Activated CD8-positive, alpha-beta memory T cell treated with anti-CD3 and anti-CD28 coated beads, Interleukin-2, amount 50 U/mL, for 1 hour (primary cell): ENCODE data around the gene RASGRF2.

ENCODE experiments used
- DNase-seq: peaks from one replicate; pipeline ENCODE4 v3.0.0-alpha.2; 2020; ENCODE audit errors: extremely low read depth

The RASGRF2 gene

DNA sequence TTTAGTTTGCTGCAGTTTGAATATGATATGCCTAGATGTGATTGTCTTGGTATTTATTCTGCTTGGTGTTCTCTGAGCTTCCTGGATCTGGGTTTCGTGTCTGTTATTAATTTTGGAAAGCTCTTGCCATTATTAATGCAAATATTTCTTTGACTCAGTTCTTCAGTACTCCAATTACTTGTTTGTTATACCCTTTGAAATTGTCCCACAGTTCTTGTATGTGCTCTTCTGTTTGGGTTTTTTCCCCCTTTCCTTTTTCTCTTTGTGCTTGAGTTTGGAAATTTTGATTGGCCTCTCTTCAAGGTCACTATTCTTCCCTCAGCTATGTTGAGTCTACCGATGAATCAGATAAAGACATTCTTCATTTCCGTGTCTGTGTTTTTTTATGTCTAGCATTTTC, 176.4 kb downstream of the RASGRF2 start:
- no peak for DNase-seq

GRCh38 chr5:81137833-81138232, 177.7 kb downstream of the RASGRF2 start:
- DNase-seq: no peak

DNA sequence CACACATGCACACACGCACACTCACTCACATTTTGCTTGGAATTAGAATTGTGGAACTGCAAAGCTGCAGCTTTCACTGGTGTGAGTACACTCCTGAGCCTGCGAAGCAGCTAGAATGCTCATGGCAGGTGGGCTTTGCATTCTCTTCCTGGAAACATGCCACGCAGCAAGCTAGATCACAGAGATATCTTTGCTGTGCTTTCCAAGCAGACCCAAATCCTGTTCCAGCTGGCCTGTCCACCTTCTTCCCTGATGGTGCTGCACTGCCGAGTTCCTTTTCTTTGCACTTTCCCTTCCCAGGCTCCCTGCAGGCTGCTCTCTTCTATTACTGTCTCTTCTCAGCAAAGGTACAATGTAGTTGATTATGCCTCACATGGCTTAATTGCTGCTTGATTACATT, 180.3 kb downstream of the RASGRF2 start:
- DNase-seq: no peak

DNA sequence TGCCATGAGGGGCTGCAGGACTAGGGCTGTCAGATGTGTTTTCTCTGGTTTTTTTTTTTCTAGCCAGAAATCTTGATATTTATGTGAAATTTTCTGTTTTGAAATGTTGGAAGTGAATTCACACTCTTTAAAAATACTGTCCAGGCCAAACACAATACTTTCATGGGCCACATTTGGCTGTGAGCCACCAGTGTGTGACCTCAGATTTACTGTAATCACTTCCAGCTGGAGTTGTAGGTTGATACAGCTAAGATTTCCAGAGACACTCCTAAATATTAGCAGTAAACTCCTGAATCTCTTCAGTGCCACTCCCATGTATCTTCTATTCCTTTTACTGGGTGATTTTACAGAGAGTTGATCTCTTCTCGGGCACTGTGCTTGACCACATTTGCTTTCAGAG, 180.8 kb downstream of the RASGRF2 start:
- no peak for DNase-seq

DNA sequence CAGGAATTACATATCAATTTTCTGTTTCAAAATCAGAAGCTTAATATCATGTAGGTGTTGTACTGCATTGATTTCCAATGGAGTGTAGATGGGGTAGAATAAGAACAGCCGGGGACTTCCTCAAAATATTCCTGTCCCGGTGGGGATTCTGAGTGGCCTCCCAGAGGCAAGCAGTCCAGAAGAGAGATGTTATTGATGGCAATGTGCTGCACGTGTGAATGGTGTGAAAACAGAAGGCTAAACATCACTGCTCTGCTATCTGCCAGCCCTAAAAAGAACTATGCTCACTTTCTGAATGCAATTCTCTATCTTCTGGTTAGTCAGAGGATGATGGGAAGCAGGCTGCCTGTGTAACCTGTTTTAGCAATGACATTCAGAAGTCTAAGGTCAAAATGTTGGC, 181.9 kb downstream of the RASGRF2 start:
- DNase-seq: no peak

DNA sequence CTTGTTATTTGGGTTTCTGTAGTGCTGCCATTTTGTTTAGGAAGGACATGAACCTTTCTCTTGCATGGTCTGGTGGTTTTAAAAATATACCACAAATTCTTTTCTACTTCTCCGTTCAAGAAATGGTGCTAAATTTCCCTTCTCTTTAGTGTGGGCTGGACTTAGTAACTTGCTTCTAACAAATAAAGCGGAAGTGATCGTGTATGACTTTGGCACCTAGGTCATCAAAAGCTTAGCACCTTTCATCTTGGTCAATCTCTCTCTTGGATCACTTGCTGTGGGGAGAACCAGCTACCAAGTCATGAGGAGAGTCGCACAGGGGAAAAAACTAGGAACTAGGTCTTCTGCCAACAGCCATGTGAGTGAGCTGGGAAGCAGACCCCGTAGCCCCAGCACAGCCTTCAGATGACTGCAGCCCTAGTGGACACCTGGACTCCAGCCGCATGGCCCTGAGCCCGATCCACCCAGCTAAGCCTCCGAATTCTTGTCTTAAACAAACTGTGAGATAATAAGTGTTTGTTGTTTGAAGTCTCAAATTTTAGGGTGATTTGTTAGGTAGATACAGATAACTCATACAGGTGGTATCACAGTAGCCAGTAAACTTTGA, 185.3 kb downstream of the RASGRF2 start:
- no peak for DNase-seq

GRCh38 chr5:81146031-81146430, 185.9 kb downstream of the RASGRF2 start:
- DNase-seq: no peak

- no peak for DNase-seq
These were observed 187.1 kb downstream of the RASGRF2 start for GRCh38 chr5:81147011-81147885.

DNA sequence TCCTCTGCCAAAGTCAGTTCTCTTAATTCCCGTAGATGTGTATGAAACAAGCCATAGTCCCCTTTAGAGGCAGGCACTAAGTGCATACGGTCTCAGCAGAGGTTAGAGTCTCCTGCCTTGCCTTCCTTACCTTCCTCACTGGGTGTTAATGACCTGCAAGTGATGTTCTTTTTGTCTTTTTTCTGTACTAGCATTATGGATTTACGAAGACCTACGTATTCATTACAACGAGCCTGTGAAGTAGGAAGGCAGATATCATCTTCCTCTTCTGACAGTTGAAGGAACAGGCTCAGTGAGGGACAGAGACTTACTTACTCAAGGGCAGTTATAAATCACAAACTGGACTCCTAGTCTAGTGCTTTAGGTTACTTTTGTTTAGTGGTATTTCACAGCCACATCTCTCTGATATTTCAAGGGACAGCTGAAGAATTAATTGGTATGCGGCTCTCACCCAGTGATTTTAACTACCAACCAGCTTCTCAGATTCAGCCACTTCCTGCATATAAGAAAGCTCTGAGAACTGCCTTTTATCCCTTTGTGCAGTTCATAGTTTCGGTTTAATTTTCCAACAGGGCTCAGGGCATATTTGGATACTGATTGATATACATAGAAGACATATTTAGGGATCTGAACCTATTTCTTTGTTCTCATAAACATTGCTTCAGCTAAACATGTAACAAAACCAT, 187.9 kb downstream of the RASGRF2 start:
- DNase-seq: no peak

- DNase-seq: no peak
These were observed 191.4 kb downstream of the RASGRF2 start for GRCh38 chr5:81151546-81151945.

DNA sequence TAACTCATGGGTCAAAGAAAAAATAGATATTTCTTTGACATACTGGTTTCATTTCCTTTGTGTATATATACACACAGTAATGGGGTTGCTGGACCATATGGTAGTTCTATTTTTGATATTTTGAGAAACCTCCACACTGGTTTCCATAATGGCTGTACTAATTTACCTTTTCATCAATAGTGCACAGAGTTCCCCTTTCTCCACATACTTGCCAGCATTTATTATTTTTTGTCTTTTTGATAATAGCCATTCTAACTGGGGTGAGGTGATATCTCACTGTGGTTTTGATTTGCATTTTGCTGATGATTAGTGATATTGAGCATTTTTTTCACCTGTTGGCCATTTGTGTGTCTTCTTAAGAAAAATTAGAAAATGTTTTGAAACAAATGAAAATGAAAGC, 194.6 kb downstream of the RASGRF2 start:
- DNase-seq: no peak

DNA sequence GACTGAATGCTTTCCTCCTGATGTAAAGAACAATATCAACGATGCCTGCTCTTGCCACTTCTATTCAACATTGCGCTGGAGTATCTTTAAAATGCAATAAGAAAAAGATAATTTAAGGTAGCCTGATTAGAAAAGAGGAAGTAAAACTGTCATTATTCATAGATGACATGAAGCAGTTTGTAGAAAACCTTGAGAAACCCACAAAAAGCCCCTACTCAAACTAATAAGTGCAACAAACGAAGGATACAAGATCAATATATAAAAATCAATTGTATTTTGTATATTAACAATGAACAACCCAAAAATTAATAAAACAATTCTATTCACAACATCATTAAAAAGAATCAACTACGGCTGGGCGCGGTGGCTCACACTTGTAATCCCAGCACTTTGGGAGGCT, 196.6 kb downstream of the RASGRF2 start:
- no peak for DNase-seq

DNA sequence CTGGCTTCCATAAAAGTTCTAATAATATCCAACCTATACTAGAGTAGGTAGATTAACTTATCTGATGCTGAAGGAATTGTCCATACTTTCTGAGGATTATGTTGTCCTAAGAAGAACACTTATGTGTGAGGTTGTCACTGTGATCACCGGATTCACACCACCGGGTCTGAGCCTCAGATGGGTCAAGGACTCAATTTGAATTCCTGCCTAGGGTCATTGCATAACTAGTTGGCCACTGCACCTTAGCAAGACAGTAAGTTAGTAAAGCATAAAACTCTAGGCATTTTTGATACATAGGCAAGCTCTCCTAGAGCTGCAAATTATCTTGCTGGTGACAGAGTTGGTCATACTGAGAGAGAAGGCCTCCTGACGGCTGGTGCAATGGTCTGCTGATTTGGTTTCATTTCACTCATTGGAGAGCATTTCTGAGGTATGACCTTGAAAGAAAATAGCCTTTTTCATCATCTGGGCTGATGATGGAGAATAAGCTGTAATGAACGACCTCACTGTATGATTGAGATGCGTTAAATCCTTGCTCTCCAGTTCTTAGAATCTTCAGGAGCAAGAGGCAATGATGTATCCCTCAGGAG, 200.9 kb downstream of the RASGRF2 start:
- no peak for DNase-seq

DNA sequence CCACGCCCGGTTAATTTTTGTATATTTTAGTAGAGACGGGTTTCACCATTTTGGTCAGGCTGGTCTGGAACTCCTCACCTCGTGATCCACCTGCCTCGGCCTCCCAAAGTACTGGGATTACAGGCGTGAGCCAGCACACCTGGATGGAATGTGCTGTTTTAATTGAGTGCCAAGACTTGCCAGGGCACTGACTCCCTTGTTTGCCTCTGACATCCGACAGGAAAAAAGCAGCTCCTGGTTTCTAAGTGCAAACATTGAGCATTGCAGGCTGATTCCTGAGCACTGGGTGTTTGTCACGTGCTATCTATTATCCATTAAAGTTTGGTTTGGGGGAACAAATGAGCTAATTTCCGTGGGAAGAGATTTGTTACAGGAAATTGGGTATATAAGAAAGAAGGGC, 202.3 kb downstream of the RASGRF2 start:
- DNase-seq: no peak

GRCh38 chr5:81163651-81164050, 203.5 kb downstream of the RASGRF2 start:
- no peak for DNase-seq

DNA sequence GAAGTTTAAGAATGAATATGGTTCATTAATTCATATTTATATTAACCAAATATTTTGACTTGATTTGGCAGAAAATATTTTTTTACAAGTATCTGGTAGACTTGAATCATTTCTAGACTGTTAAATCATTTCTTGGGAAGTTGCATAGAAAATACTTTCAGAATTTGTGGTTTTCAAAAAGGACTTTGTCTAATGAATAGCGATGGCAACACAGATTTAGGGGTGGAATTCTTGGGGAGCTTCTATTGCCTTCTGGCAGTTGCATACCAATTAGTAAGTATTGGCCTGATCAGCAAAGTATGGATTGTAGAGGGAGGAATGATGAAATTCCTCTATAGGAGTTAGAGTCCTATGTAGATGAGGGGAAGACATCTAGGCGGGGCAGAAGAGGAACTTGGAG, 204.3 kb downstream of the RASGRF2 start:
- DNase-seq: no peak

- no peak for DNase-seq
These were observed 204.8 kb downstream of the RASGRF2 start for GRCh38 chr5:81164936-81165335.

DNA sequence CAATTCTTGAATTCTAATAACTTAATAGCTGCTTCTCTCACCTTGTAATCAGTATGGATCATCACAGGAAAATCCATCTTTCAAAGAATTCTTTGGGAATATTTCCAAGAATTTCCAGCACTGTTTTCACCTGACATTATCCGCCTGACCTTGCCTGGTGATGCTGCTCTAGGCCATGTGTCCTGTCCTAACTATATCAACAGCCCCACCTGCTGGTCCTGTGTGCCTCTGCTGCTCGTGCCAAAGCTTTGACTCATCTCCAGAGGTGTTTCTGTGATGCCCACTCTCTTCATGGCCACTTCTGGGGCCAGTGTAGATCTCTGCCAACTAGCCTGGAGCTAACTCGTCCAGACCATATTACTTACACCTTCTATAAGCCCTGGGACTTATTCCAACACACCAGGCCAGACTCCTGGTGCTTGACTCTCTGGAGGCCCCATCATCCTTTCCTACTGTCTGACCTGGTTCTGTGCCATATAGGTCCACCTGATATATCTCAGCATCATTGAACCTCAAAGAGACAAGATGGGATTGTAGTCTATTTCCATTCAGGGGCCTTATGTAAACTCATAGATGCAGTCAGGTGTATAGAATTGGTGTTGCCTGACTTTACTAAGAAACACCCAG, 205.4 kb downstream of the RASGRF2 start:
- DNase-seq: peak; percentile 9

GRCh38 chr5:81166430-81166829, 206.3 kb downstream of the RASGRF2 start:
- DNase-seq: no peak

GRCh38 chr5:81167078-81167477, 206.9 kb downstream of the RASGRF2 start:
- DNase-seq: no peak

- DNase-seq: no peak
These were observed 207.4 kb downstream of the RASGRF2 start for GRCh38 chr5:81167544-81167943.

DNA sequence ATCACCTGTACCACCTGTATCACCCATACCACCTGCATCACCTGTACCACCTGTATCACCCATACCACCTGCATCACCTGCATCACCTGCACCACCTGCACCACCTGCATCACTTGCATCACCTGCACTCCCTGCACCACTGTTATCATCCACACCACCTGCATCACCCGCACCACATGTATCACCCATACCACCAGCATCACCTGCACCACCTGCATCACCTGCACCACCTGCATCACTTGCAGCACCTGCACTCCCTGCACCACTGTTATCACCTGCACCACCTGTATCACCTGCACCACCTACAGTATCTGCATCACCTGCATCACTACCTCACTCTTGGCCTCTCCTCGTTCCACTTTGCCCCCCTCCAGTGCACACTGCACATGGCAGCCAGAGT, 209.8 kb downstream of the RASGRF2 start:
- DNase-seq: no peak
